GM12872 (cell line): Measurements from ENCODE around the gene AP3B2.

ENCODE experiments used
- TF ChIP-seq, protein P1 (sequence below): IDR thresholded peaks from 3 replicates; pipeline ENCODE4 v1.5.1; 2011; ENCODE audit warnings: low read depth, mild to moderate bottlenecking, low read length, moderate library complexity; ENCODE audit not compliant: insufficient read depth

AP3B2 gene

DNA sequence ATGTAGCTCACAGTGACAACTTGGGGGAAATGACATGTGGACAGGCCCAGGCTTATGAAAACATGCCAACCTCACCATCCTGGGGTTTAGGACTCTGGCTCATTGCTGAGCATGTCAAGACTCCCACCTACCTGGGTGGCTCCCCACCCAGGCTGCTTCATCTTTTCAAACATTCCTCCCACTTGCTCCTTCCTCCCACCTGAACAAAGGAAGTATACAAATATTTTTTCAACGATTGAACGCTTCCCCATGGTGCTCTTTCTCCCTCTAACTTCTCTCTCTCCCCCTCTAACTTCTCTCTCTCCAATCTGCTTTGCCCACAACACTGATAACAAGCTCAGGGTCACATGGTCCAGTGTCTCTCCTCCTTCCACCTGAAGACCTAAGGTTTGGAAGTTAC, 34.8 kb downstream of the AP3B2 start:
- TF ChIP-seq, protein P1, sequence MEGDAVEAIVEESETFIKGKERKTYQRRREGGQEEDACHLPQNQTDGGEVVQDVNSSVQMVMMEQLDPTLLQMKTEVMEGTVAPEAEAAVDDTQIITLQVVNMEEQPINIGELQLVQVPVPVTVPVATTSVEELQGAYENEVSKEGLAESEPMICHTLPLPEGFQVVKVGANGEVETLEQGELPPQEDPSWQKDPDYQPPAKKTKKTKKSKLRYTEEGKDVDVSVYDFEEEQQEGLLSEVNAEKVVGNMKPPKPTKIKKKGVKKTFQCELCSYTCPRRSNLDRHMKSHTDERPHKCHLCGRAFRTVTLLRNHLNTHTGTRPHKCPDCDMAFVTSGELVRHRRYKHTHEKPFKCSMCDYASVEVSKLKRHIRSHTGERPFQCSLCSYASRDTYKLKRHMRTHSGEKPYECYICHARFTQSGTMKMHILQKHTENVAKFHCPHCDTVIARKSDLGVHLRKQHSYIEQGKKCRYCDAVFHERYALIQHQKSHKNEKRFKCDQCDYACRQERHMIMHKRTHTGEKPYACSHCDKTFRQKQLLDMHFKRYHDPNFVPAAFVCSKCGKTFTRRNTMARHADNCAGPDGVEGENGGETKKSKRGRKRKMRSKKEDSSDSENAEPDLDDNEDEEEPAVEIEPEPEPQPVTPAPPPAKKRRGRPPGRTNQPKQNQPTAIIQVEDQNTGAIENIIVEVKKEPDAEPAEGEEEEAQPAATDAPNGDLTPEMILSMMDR, result no peak

DNA sequence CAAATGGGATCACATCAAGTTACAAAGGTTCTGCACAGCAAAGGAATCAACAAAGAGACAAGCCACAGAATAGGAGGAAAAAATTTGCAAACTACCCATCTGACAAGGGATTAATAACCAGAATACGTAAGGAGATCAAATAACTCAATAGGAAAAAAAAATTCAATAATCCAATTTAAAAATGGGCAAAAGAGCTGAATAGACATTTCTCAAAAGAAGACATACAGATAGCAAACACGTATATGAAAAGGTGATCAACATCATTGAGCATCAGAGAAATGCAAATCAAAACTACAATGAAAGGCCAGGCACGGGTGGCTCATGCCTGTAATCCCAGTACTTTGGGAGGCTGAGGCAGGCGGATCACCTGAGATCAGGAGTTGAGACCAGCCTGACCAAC, 39.0 kb downstream of the AP3B2 start:
- TF ChIP-seq, protein P1, result no peak

DNA sequence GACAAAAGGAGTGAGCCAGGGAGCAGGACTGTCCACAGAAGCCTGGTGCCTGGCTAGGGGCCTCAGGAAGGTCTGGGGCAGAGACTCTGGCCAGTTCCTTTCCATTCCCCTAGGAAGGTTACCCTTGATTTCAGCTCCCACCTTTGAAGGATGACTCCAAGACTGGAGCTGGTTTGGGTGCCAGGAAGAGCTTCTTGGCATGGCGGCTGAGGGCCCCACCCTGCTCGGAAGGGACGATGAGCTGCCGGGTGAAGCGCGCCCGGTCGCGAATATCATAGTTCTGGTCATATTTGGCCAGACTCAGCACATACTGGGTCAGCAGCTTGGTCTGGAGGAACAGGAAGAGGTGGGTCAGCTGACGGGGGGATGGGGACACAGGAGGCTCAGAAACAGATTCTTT, 43.1 kb downstream of the AP3B2 start:
- TF ChIP-seq, protein P1, result no peak

DNA sequence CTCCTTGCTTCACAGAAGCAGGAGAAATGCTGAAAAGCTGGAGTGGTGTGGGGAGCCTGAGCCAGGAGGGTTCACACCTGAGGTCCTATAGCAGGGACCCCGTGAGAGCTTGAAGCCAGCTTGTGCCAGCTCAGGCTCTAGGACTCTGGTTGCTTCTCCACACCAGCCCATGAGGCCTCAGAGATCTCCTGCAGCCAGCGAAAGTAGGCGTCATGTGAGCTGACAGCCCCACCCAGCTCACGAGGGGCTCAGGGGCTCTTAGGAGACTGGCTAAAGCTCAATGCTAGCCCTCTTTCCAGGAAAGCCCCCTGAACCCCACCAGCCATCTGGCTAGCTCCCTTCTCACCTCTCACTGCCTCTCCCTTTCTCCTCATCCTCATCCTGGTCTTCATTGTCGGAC, 45.7 kb downstream of the AP3B2 start:
- TF ChIP-seq, protein P1, result no peak

DNA sequence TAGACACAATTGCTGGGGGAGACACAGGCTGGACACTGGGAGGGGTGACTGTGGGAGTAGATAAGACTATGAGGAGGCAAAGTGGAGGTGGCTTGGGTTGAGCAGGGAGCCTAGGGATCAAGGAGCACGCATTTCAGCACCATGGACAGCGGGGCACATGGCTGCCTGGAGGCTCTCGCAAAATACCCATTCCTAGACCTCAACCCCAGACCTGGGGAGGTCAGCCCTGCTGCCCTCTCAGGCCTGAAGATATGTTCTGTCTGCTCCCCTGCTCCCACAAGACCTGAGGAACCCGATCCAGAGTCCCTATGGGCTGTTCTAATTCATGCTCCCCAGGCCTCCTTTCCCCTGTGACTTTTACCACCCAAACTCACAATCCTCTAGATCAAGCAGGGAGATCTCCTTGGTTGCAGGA, 46.5 kb downstream of the AP3B2 start:
- TF ChIP-seq, protein P1, result no peak

DNA sequence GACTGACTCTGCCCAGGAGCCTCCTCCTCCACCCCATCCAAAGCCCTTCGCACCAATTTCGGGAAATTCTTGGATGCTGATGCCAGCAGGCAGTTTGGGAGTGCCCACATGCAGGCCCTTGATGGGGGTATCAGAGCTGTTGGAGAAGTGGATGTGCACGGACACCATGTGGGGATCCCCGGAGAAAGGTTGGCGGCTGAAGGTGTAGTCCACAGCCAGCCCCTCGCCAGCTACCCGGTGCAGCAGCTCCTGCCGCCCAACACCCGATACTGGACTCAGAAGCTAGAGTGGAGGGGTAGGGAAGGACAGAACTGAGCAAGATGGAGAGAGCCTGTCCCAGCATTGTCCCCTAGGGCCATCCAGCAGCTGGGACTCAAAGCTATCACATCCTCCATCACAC, 47.0 kb downstream of the AP3B2 start:
- TF ChIP-seq, protein P1, result no peak

DNA sequence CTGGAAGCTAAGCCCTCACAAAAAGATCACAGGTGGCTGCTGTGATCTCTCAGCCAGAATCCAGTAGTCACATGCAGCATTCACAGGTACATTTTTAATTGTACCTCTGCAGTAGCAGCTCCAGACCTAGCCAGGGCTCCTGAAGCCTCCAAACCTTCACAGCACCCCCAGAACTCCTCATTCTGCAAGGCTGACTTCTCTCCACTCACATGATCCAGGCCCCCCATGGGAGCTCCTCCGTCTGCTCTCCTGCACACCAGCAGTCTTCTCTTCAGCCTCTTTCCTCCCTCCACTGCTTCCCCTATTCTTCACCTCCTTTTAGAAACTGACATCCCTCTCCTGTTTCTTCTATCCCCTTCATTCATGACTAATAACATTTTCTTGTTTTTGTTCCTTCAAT, 49.3 kb downstream of the AP3B2 start:
- TF ChIP-seq, protein P1, result no peak
